ENCODE results near the gene COL4A1.

DNA sequence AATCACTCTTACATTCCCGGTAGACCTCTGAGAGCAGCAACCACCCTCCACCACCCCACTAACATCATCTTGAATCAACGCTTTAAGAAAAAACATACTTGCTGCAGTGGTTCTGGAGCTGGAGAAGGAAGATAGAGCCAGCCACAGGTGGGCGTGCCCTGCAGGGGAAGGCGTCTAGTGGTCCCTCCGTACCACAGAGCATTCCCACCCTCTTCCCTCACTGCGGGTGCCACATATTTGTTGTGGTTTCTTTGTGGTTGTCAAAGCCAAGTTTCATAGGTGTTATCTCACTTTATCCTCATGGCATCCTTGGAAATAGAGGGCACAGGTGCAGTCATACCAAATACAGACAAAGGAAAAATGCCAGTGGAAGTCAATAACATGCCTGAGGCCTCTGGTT lies 22.3 kb upstream of the COL4A1 start:
- TF ChIP-seq TEAD4 (IDR thresholded peaks at IDR 0.05; ENCODE audit: borderline replicate concordance, insufficient read depth), result no peak
- TF ChIP-seq, protein P1, sequence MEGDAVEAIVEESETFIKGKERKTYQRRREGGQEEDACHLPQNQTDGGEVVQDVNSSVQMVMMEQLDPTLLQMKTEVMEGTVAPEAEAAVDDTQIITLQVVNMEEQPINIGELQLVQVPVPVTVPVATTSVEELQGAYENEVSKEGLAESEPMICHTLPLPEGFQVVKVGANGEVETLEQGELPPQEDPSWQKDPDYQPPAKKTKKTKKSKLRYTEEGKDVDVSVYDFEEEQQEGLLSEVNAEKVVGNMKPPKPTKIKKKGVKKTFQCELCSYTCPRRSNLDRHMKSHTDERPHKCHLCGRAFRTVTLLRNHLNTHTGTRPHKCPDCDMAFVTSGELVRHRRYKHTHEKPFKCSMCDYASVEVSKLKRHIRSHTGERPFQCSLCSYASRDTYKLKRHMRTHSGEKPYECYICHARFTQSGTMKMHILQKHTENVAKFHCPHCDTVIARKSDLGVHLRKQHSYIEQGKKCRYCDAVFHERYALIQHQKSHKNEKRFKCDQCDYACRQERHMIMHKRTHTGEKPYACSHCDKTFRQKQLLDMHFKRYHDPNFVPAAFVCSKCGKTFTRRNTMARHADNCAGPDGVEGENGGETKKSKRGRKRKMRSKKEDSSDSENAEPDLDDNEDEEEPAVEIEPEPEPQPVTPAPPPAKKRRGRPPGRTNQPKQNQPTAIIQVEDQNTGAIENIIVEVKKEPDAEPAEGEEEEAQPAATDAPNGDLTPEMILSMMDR (IDR thresholded peaks at IDR 0.05), result no peak
- no peak for TF ChIP-seq TCF12 (IDR thresholded peaks at IDR 0.05)
- no peak for TF ChIP-seq RAD21 (IDR thresholded peaks at IDR 0.05; ENCODE audit: low read length)
- TF ChIP-seq GABPA (IDR thresholded peaks at IDR 0.05; ENCODE audit: low read depth), result no peak
- TF ChIP-seq EP300 (IDR thresholded peaks at IDR 0.05; ENCODE audit: borderline replicate concordance in 1 of 2, low read depth in 1 of 2, low read length in 1 of 2), result no peak
- TF ChIP-seq POLR2AphosphoS5 (IDR thresholded peaks at IDR 0.05; ENCODE audit: low read depth, low read length), result no peak
